Activated T-helper 1 cell treated with anti-CD3 and anti-CD28 coated beads, Interleukin-12 subunit alpha, Interleukin-12 subunit beta, Interleukin-2, Interleukin-4 antibody, amounts not matched to agents 30 ng/mL and 10 ng/mL and 1 ng/mL, durations not matched to agents 14 hours and 24 hours and 36 hours (primary cell): ENCODE data around the gene PCSK1N. TPM values are rescaled to one million over a fixed set of nuclear protein-coding genes. Genes with fewer than 3 reads are reported as not detected.

Experiments
- DNase-seq: peaks from one replicate; pipeline ENCODE4 v3.0.0; 2021; ENCODE audit warnings: low spot score
- H3K27ac Mint-ChIP-seq: one replicate; pipeline ENCODE4 v1.8.0; 2021; ENCODE audit warnings: mild to moderate bottlenecking, mixed read lengths
- H3K27me3 Mint-ChIP-seq: one replicate; pipeline ENCODE4 v1.8.0; 2022; ENCODE audit warnings: mild to moderate bottlenecking, moderate library complexity, mixed read lengths; ENCODE audit not compliant: insufficient read depth
- H3K36me3 Mint-ChIP-seq: one replicate; pipeline ENCODE4 v1.8.0; 2021; ENCODE audit warnings: low read depth, mixed read lengths
- H3K4me1 Mint-ChIP-seq: one replicate; pipeline ENCODE4 v1.8.0; 2021; ENCODE audit warnings: low read depth, mixed read lengths
- H3K4me3 Mint-ChIP-seq: one replicate; pipeline ENCODE4 v1.8.0; 2021; ENCODE audit warnings: mild to moderate bottlenecking, moderate library complexity, mixed read lengths
- H3K9me3 Mint-ChIP-seq: one replicate; pipeline ENCODE4 v1.8.0; 2021; ENCODE audit warnings: mixed read lengths
- intact Hi-C: fragments of 100-400 bp; cut with micrococcal nuclease; formaldehyde crosslinking; loops from one replicate; pipeline ENCODE4 v1.15.1; 2024
- total RNA-seq: library from RNA; stranded (reverse); gene quantifications from 2 replicates; pipeline ENCODE4 v1.2.3, GENCODE V29; 2022

Gene PCSK1N
- total RNA-seq, 1 donor from 2014 or later: 0.36 TPM

- no peak overlapping the region for H3K27ac Mint-ChIP-seq
- intact Hi-C loops: no loop called here
- DNase-seq: no peak
- no peak overlapping the region for H3K4me3 Mint-ChIP-seq
- no peaks in the 10 kb centered on the region for H3K9me3 Mint-ChIP-seq
- peaks cover 8% of the 10 kb centered on the region for H3K27me3 Mint-ChIP-seq
- no peaks in the 10 kb centered on the region for H3K36me3 Mint-ChIP-seq
- H3K4me1 Mint-ChIP-seq: no peaks in the 10 kb centered on the region
These were observed 53.7 kb downstream of the PCSK1N start for GRCh38 chrX:48781705-48782104.

Other genes starting within 250 kb of the PCSK1N start
- gene WDR13, start 238.1 kb downstream of the PCSK1N start, total RNA-seq: 36.3 and 36.5 TPM in 2 replicates
- 106 and 122 TPM in 2 replicates for gene WAS, start 151.8 kb downstream of the PCSK1N start, total RNA-seq
- gene SUV39H1, start 138.9 kb downstream of the PCSK1N start, total RNA-seq: 27.5 and 27.7 TPM in 2 replicates
- not detected in 2 replicates for gene GLOD5, start 73.9 kb downstream of the PCSK1N start, total RNA-seq
- not detected in 2 replicates for gene GATA1, start 49.0 kb downstream of the PCSK1N start, total RNA-seq
- 44.7 and 56.4 TPM in 2 replicates for gene HDAC6, start 33.5 kb downstream of the PCSK1N start, total RNA-seq
- gene ERAS, start 9.1 kb downstream of the PCSK1N start, total RNA-seq: not detected in 2 replicates
- 72.2 and 72.3 TPM in 2 replicates for gene TIMM17B, start 62.2 kb upstream of the PCSK1N start, total RNA-seq
- 112 and 119 TPM in 2 replicates for gene PQBP1, start 62.3 kb upstream of the PCSK1N start, total RNA-seq
- gene SLC35A2, start 76.0 kb upstream of the PCSK1N start, total RNA-seq: 24.9 and 26.5 TPM in 2 replicates
- 475 and 478 TPM in 2 replicates for gene PIM2, start 83.4 kb upstream of the PCSK1N start, total RNA-seq
- gene OTUD5, start 122.0 kb upstream of the PCSK1N start, total RNA-seq: 84.1 and 84.8 TPM in 2 replicates
- gene KCND1, start 136.2 kb upstream of the PCSK1N start, total RNA-seq: 3.3 and 4.0 TPM in 2 replicates
- gene GRIPAP1, start 166.7 kb upstream of the PCSK1N start, total RNA-seq: 85.8 and 89.2 TPM in 2 replicates
- gene TFE3, start 207.7 kb upstream of the PCSK1N start, total RNA-seq: 34.4 and 37.0 TPM in 2 replicates
- gene CCDC120, start 223.4 kb upstream of the PCSK1N start, total RNA-seq: 4.4 and 5.1 TPM in 2 replicates
- 14.9 and 15.4 TPM in 2 replicates for gene PRAF2, start 238.4 kb upstream of the PCSK1N start, total RNA-seq
- gene WDR45, start 244.3 kb upstream of the PCSK1N start, total RNA-seq: 49.1 and 53.0 TPM in 2 replicates